Spleen (tissue), 11 donors: ENCODE data around the gene ARID5B. TPM values are rescaled to one million over a fixed set of nuclear protein-coding genes. Genes with fewer than 3 reads are reported as not detected.

Experiments
- DNase-seq: peaks from one replicate; pipeline ENCODE4 v3.0.0-alpha.2; 2020
- H3K27ac ChIP-seq, 8 donors: fragments of 200-600 bp; sonication (generic) in 7 of 8; 1 replicate in 4 of 8; 2 replicates in 4 of 8; pipeline versions ENCODE4 v1.5.0 to v1.8.0; 2016 to 2021; ENCODE audit warnings: inconsistent platforms in 4 of 8, mild to moderate bottlenecking in 4 of 8, moderate library complexity in 1 of 8
- H3K27me3 ChIP-seq, 7 donors: fragments of 200-600 bp; sonication (generic) in 6 of 7; replicated peaks in 1 of 7; 1 replicate in 4 of 7; 2 replicates in 3 of 7; pipeline versions ENCODE4 v1.5.0 to v1.8.0; 2016 to 2021; ENCODE audit warnings: inconsistent platforms in 3 of 7, mild to moderate bottlenecking in 1 of 7
- H3K36me3 ChIP-seq, 6 donors: fragments of 200-600 bp; sonication (generic) in 5 of 6; 1 replicate in 4 of 6; 2 replicates in 2 of 6; pipeline versions ENCODE4 v1.5.0 to v1.8.0; 2016 to 2021; ENCODE audit warnings: inconsistent platforms in 2 of 6
- H3K4me1 ChIP-seq, 6 donors: fragments of 200-600 bp; sonication (generic) in 5 of 6; 1 replicate in 3 of 6; 2 replicates in 3 of 6; pipeline versions ENCODE4 v1.5.0 to v1.8.0; 2016 to 2021; ENCODE audit warnings: inconsistent platforms in 3 of 6
- H3K4me3 ChIP-seq, 8 donors: fragments of 200-600 bp; sonication (generic) in 7 of 8; 1 replicate in 4 of 8; 2 replicates in 4 of 8; pipeline versions ENCODE4 v1.5.0 to v1.8.0; 2016 to 2021; ENCODE audit warnings: inconsistent platforms in 4 of 8, mild to moderate bottlenecking in 4 of 8, moderate library complexity in 2 of 8
- H3K9me3 ChIP-seq, 8 donors: fragments of 200-600 bp; sonication (generic) in 7 of 8; 1 replicate in 4 of 8; 2 replicates in 4 of 8; pipeline versions ENCODE4 v1.5.0 to v1.8.0; 2016 to 2021; ENCODE audit warnings: inconsistent platforms in 4 of 8
- CTCF ChIP-seq, 11 experiments: fragments of 200-600 bp in 7 of 11; fragments of 450-650 bp in 4 of 11; sonication (generic) in 4 of 11; IDR thresholded peaks in 8 of 11; conservative IDR thresholded peaks in 3 of 11; 1 replicate in 7 of 11; 2 replicates in 4 of 11; pipeline versions ENCODE4 v1.4.0 to v1.8.0; 2016 to 2021; ENCODE audit warnings: antibody characterized with exemption in 11 of 11, inconsistent platforms in 4 of 11, mild to moderate bottlenecking in 1 of 11
- POLR2A ChIP-seq, 3 donors: fragments of 450-650 bp; IDR thresholded peaks; one replicate each; pipeline ENCODE4 v1.5.1; 2017; ENCODE audit warnings: antibody characterized with exemption in 3 of 3, mild to moderate bottlenecking in 1 of 3
- POLR2AphosphoS5 ChIP-seq, 3 donors: sonication (generic); formaldehyde crosslinking; IDR thresholded peaks; one replicate each; pipeline ENCODE4 v1.5.1; 2017; ENCODE audit warnings: antibody characterized with exemption in 3 of 3
- WGBS, 5 donors: extraction: QIAGEN DNeasy Blood & Tissue Kit in 3 of 5; methylation state at CpG; one replicate each; pipeline versions ENCODE4 v1.1.5 to v1.1.7; 2013 to 2018; 5-methylcytosine and 5-hydroxymethylcytosine counted together
- intact Hi-C: fragments of 100-400 bp; cut with DNase I; formaldehyde crosslinking; loops from one replicate; pipeline ENCODE4 v1.15.0; 2023; ENCODE audit warnings: low total_unique reads
- polyA plus RNA-seq, 3 donors: library from polyadenylated mRNA; stranded (reverse); fragments of 200-250 nt; gene quantifications; one replicate each; pipeline ENCODE4 v1.2.1, GENCODE V29; 2013
- total RNA-seq, 7 donors: library from RNA; depleted of rRNA in 3 of 7; stranded (reverse); fragments of >200 nt in 3 of 7; fragmentation: NEBNext Ultra II Directional in 4 of 7; extraction: Animal tissue kit (Norgen Biotek cat#: 25700) in 4 of 7; gene quantifications; one replicate each; pipeline versions ENCODE4 v1.1.0 to v1.2.1, GENCODE V29; 2016 to 2021
- donor health status: healthy with polysubstance abuse.
- donor health status: DM: no; HTN: no; CAD: no; lungs with moderate emphysema.
- donor health status: DM: no; HTN: no; CAD: no.
- donor health status: Bipolar disorder and iron deficiency.
- donor health status: healthy.
- donor health status: DM: no; HTN: no; CAD: no.
- donor health status: DM: yes; HTN: yes; CAD: no.

ARID5B gene
- total and polyA plus RNA-seq, 10 donors, result 5.6 to 70.7 (median 46.2) TPM

GRCh38 chr10:61978965-61979364 is 77.5 kb downstream of the ARID5B start:
- no peak overlapping the region for H3K4me3 ChIP-seq
- peaks cover 0 to 11% (median 0%) of the 10 kb centered on the region in 8 donors for H3K9me3 ChIP-seq
- H3K4me1 ChIP-seq, result peaks cover 6 to 60% (median 30%) of the 10 kb centered on the region in 6 donors
- WGBS, 5 donors, result 71 to 94% (median 79%) methylated on average over 5 of the region's 5 CpGs
- peaks cover 0 to 26% (median 0%) of the 10 kb centered on the region in 6 donors for H3K36me3 ChIP-seq
- H3K27ac ChIP-seq, result peak overlapping the region in 3 of 8 donors; percentile 17 to 27 (median 21)
- H3K27me3 ChIP-seq, result no peaks in the 10 kb centered on the region
- DNase-seq, result no peak
- intact Hi-C loops, result no loop called here
- TF ChIP-seq POLR2A (IDR thresholded peaks at IDR 0.05), result no peak
- peak in 1 of 3 donors; percentile 24 for TF ChIP-seq POLR2AphosphoS5 (IDR thresholded peaks at IDR 0.05)
- peak in 4 of 11 experiments; percentile 9 to 27 (median 22) for TF ChIP-seq CTCF (IDR thresholded peaks at IDR 0.05 in 8 of 11, conservative IDR thresholded peaks at IDR 0.05 in 3 of 11)

GRCh38 chr10:61981460-61981859 is 80.0 kb downstream of the ARID5B start:
- no peak for DNase-seq
- Histone ChIP-seq H3K9me3 (peaks cover 0 to 11% (median 0%) of the 10 kb centered on the region in 8 donors), H3K4me3 (no peak overlapping the region), H3K27ac (no peak overlapping the region), H3K36me3 (peaks cover 0 to 26% (median 0%) of the 10 kb centered on the region in 6 donors), H3K4me1 (peaks cover 0 to 67% (median 15%) of the 10 kb centered on the region in 6 donors), H3K27me3 (no peaks in the 10 kb centered on the region)
- TF ChIP-seq CTCF (IDR thresholded peaks at IDR 0.05 in 8 of 11, conservative IDR thresholded peaks at IDR 0.05 in 3 of 11) (no peak), POLR2AphosphoS5 (IDR thresholded peaks at IDR 0.05) (no peak), POLR2A (IDR thresholded peaks at IDR 0.05) (no peak)
- intact Hi-C loops, result no loop called here
- 73 to 97% (median 75%) methylated on average over 1 of the region's 1 CpG for WGBS, 5 donors

GRCh38 chr10:61983255-61983654 is 81.8 kb downstream of the ARID5B start:
- no peak overlapping the region for H3K27ac ChIP-seq
- H3K4me1 ChIP-seq, result peaks cover 8 to 85% (median 32%) of the 10 kb centered on the region in 6 donors
- H3K4me3 ChIP-seq, result no peak overlapping the region
- intact Hi-C loops, result no loop called here
- H3K27me3 ChIP-seq, result no peaks in the 10 kb centered on the region
- WGBS, 5 donors, result 84 to 92% (median 86%) methylated on average over 4 of the region's 4 CpGs
- TF ChIP-seq POLR2AphosphoS5 (IDR thresholded peaks at IDR 0.05) (no peak), POLR2A (IDR thresholded peaks at IDR 0.05) (no peak), CTCF (IDR thresholded peaks at IDR 0.05 in 8 of 11, conservative IDR thresholded peaks at IDR 0.05 in 3 of 11) (no peak)
- no peak for DNase-seq
- peaks cover 0 to 19% (median 0%) of the 10 kb centered on the region in 6 donors for H3K36me3 ChIP-seq
- no peaks in the 10 kb centered on the region for H3K9me3 ChIP-seq

GRCh38 chr10:61984803-61985418 is 83.4 kb downstream of the ARID5B start:
- WGBS, 5 donors, result 88 to 98% (median 95%) methylated on average over 3 of the region's 3 CpGs
- no peak for DNase-seq
- peaks cover 11 to 80% (median 24%) of the 10 kb centered on the region in 6 donors for H3K4me1 ChIP-seq
- H3K27me3 ChIP-seq, result no peaks in the 10 kb centered on the region
- no peak overlapping the region for H3K4me3 ChIP-seq
- intact Hi-C loops, result no loop called here
- peaks cover 0 to 12% (median 0%) of the 10 kb centered on the region in 6 donors for H3K36me3 ChIP-seq
- H3K27ac ChIP-seq, result peak overlapping the region in 2 of 8 donors; percentile 1 to 18
- no peaks in the 10 kb centered on the region for H3K9me3 ChIP-seq
- TF ChIP-seq POLR2AphosphoS5 (IDR thresholded peaks at IDR 0.05) (no peak), CTCF (IDR thresholded peaks at IDR 0.05 in 8 of 11, conservative IDR thresholded peaks at IDR 0.05 in 3 of 11) (no peak), POLR2A (IDR thresholded peaks at IDR 0.05) (no peak)
